ENCODE data around the gene CORO2A. TPM values are rescaled to one million over a fixed set of nuclear protein-coding genes. Genes with fewer than 3 reads are reported as not detected.

CORO2A gene, protein sequence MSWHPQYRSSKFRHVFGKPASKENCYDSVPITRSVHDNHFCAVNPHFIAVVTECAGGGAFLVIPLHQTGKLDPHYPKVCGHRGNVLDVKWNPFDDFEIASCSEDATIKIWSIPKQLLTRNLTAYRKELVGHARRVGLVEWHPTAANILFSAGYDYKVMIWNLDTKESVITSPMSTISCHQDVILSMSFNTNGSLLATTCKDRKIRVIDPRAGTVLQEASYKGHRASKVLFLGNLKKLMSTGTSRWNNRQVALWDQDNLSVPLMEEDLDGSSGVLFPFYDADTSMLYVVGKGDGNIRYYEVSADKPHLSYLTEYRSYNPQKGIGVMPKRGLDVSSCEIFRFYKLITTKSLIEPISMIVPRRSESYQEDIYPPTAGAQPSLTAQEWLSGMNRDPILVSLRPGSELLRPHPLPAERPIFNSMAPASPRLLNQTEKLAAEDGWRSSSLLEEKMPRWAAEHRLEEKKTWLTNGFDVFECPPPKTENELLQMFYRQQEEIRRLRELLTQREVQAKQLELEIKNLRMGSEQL
- total RNA-seq: 0.60 TPM
- long read RNA-seq, full-length matches to known transcripts: 3 of 3 reads
- long read RNA-seq, partial matches to known transcripts: 0 of 3 reads
- long read RNA-seq, other reads (novel, unspliced or antisense): 0 of 3 reads

DNA sequence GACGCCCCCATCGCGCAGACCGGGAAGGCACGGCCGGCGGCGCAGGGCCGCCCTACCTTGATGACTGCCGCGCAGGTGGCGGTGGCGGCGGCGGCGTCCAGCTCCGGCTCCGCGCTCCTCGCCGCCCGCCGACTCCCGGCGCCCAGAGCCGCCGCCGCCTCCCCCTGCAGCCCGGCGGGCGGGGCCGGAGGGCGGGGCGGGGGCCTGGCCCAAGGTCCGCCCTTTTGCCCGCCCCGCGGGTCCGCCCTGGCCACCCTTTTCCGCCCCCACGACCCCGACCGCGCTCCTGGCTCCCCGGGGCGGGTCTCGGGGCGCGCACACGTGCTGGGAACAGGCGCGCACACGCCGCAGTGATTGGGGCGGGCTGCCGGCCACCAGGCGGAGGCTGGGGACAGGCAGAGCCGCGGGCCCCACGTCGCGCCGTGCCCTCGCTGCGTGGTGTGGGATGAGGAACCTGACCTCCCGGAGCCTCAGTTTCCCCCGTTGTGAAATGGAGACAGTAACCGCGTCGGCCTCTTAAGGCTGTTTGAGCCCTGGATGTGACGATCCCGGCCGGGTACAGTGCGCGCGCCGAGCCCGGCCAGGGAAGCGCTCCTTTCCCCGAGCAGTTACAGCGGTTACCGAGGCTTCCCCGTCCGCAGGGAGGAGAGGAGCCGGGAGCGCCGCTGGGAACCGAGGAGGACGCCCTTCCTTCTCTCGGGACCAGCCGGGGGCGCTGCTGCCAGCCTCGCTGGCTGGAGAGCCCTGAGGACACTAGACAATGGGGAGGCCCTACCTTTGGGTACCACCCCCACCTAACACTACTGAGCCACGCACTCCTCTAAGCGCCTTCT is at the start of gene CORO2A:
TSS of gene CORO2A (minus strand) at position 135 of the 833 bp plus-strand sequence. CDS start 34,977 bp downstream, outside the sequence.
- intact Hi-C loops (cut with DNase I): no loop called here
- DNase-seq (ENCODE audit: missing footprints): peak; percentile 89
- ATAC-seq: peak; percentile 89

DNA sequence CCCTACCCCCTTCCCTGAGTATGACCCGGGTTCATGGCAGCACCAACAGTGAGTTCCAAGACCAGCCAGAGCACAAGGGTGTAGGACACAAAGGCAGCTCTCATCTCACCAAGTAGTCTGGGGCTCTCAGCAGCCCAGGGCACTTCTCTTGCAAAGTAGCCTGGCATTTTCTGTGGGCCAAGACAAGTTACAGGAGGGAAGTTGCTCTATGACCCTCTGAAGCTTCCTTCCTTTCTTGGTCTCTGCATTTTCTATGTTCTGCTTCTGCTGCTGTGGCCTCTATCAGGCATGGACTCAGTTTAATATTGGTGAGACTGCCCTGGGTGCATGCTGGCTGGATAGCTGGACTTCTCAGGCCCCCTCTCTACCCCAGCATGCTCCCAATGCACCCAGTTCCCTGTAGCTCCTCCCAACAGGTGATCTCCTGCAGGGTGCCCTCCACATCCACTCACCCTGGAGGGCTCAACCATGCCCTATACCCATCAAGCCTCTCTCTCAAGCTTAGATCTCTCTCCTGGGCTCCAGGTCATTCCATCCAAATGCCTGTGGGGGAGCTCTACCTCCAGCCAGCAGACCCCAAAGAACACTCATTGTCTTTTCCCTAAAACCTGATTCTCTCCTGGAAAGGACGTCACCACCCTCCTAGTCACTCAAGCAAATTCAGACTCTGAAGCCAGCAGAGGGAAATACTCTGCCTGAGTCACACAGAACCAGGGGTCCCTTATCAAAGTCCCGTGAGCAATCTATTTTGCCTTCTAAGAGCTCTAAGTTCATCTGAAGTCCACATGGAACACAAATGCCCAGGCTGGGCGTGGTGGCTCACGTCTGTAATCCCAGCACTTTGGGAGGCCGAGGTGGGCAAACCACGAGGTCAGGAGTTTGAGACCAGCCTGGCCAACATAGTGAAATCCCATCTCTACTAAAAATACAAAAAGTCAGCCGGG is 49.2 kb upstream of the CORO2A start:
- no peak for DNase-seq (ENCODE audit: missing footprints)
- intact Hi-C loops (cut with DNase I): no loop called here
- ATAC-seq: no peak

DNA sequence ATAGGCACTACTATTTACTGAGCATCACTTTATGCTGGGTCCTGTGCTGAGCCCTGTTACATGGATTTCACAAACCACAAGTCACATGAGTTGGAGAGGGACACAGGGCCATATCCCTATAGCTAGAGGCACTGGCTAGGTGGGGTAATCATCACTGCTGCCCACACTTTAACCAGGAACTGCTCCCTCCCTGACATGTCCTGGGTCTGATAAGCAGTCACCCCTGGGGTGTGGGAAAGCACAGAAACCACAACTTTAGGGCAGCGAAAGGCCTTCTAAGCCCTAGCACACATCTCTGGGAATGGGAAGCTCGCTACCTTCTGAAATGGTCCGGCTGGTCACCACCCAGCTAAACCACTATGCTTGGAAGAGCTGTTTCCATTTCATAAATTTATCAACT is 48.0 kb upstream of the CORO2A start:
- DNase-seq (ENCODE audit: missing footprints) (no peak), ATAC-seq (no peak)
- intact Hi-C loops (cut with DNase I): no loop called here

DNA sequence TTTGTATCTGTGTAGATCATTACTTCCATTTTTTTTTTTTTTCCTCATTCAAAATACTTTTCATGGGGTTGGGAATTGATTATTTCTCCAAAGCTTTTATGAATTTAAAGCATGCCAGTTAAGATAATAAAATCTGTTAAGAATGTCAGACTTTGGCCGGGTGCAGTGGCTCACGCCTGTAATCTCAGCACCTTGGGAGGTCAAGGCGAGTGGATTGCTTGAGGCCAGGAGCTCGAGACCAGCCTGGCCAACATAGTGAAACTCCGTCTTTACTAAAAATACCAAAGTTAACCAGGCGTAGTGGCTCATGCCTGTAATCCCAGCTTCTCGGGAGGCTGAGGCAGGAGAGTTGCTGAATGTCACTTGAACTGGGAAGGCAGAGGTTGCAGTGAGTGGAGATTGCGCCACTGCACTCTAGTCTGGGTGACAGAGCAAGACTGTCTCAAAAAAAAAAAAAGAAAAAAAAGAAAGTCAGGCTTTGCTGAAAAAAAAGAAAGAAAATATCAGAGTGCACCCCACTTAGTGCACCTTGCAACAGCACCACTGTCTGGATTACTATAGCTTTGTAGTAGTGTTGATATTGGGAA is 44.6 kb upstream of the CORO2A start:
- ATAC-seq (no peak), DNase-seq (ENCODE audit: missing footprints) (no peak)
- intact Hi-C loops (cut with DNase I): no loop called here

DNA sequence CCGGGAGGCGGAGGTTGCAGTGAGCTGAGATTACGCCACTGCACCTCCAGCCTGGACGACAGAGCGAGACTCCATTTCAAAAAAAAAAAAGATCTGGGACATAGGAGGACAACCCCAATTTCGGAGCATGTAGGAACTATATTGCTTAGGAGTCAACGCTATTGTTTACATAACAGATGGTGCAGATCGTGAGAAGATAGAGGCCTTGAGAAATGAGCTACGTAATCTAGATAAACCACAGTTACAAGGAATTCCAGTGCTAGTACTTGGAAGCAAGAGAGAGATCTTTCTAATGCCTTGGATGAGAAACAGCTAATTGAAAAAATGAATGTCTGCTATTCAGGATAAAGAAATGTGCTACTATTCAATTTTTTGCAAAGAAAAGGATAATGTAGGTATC is 42.7 kb upstream of the CORO2A start:
- ATAC-seq (no peak), DNase-seq (ENCODE audit: missing footprints) (no peak)
- intact Hi-C loops (cut with DNase I): no loop called here

DNA sequence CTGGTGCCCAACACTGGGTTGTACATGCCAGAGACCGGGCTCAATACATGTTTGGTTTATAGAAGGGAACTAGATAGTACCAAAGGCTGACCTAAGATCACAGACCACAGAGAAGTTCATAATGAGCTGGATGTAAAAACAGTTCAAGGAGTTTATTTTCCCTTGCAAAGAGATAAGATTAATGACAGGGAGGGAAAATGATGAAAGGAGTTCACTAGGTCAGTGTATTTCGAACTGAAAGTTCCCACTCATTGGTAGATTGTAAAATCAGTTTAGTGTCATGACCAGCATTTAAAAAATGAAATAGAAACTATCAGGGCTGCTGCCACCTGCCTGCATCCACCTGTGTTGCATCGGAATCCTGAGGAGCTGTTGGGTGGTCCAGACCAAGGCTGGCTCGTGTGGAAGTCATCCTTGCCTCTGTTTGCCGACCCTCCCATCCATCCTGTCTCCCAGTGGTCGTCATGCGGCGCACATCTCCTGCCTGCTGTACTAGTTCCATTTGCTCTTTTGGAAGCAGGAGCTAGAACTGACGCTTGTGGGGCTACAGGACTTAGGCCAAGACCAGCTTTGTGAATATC is 41.9 kb upstream of the CORO2A start:
- intact Hi-C loops (cut with DNase I): no loop called here
- no peak for ATAC-seq
- DNase-seq (ENCODE audit: missing footprints): no peak

DNA sequence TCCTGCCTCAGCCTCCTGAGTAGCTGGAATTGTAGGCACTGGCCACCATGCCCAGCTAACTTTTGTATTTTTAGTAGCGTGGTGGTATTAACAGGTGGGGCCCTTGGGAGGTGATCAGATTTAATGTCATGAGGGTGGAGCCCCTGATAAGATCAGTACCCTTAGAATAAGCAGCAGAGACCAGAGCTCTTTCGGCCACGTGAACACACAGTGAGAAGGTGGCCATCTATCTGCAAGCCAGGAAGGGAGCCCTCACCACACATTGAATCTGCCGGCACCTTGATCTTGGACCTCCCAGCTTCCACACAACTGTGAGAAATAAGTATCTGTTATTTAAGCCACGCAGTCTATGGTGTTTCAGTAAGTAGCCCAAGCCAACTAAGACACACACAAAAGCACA is 40.5 kb upstream of the CORO2A start:
- ATAC-seq (no peak), DNase-seq (ENCODE audit: missing footprints) (no peak)
- intact Hi-C loops (cut with DNase I): no loop called here

DNA sequence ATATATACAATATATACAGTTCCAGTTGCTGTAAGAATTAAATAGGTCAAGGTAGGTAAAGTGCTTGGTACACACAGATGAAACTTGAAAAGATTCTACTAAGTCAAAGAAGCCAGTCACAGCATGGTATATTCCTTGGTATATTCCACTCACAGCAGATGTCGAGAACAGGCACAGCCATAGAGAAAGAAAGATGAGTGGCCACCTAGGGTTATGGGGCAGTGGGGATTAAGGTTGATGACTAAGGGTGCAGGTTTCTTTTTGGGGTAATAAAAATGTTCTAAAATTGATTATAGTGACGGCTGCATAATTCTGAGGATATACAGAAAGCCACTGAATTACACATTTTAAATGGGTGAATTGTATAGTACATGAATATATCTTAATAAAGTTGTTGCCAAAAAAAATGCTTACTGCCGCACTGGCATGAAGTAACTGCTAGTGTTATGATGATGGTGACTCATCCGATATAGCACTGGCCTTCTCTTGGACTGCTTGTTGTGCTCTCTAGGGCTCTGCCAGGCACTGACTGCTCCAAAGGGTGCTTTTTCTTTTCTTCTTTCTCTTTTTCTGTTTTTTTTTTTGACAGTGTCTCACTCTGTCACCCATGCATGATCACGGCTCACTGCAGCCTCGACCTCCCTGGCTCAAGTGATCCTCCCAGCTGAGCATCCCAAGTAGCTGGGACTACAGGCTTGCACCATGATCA is 39.5 kb upstream of the CORO2A start:
- ATAC-seq (no peak), DNase-seq (ENCODE audit: missing footprints) (no peak)
- intact Hi-C loops (cut with DNase I): no loop called here

DNA sequence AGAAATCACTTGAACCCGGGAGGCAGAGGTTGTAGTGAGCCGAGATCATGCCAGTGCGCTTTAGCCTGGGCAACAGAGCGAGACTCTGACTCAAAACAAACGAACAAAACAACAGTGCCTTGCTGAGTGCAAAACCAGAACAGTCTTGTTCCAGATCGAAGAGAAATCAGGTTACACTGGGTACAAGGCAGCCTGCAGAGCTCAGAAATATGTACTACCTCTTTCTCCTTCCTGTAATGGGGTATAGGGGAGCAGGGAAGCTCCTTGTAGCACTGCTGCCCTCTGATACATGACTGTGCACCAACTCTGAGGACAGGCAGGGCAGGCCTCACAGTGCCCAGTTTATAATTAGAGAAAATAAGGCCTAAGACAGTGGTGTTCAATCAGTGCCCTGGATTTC is 38.4 kb upstream of the CORO2A start:
- no peak for DNase-seq (ENCODE audit: missing footprints)
- intact Hi-C loops (cut with DNase I): no loop called here
- no peak for ATAC-seq

DNA sequence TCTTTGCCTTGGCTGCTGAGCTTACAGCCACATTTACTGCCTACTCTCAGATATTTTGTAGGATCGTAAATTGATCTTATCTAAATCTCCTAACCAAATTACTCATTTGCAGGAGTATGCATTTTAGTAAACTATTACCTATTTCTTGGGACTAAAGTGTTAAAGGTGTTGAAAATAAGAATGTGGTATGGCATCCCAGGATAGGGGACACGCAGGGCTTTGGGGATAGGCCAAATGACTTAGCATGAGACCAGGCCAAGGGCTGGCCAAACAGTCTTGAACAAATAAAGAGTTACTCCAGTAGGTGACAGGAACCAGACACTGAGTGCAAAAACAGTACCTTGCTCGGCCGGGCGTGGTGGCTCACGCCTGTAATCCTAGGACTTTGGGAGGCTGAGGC is 37.9 kb upstream of the CORO2A start:
- ATAC-seq: no peak
- intact Hi-C loops (cut with DNase I): no loop called here

DNA sequence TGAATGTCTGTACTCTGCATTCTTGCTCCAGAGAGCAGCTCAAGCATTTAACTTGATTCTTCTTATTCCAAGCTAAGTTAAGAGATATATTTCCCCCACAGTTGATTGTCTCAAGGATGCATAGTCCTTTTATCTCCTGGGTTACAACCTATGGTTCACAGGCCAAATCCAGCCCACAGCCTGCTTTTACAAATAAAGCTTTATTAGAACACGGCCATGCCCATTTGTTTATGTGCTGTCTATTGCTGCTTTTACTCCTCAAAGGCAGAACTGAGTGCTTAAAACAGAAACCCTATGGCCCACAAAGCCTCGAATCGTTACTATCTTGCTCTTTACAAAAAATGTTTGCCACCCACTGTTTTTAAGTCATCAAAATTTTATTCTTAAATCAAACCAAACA is 37.2 kb upstream of the CORO2A start:
- DNase-seq (ENCODE audit: missing footprints) (no peak), ATAC-seq (no peak)
- intact Hi-C loops (cut with DNase I): no loop called here

More for the DNA sequence above, 37.9 kb upstream of the CORO2A start:
- no peak for DNase-seq (ENCODE audit: missing footprints)

DNA sequence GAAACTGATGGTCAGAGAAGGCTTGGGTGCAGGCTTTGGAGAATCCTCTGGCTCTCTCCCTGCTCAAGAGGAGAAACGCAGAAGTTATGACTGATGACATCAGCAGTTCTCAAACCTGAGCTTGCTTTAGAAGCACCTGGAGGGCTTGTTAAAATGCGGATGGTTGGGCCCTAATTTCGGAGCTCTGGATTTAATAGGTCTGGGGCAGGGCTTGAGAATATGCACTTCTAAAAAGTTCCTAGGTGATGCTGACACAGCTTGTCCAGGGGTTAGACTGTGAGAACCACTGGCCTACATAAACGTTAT is 36.6 kb upstream of the CORO2A start:
- DNase-seq (ENCODE audit: missing footprints): no peak
- no peak for ATAC-seq
- intact Hi-C loops (cut with DNase I): no loop called here

DNA sequence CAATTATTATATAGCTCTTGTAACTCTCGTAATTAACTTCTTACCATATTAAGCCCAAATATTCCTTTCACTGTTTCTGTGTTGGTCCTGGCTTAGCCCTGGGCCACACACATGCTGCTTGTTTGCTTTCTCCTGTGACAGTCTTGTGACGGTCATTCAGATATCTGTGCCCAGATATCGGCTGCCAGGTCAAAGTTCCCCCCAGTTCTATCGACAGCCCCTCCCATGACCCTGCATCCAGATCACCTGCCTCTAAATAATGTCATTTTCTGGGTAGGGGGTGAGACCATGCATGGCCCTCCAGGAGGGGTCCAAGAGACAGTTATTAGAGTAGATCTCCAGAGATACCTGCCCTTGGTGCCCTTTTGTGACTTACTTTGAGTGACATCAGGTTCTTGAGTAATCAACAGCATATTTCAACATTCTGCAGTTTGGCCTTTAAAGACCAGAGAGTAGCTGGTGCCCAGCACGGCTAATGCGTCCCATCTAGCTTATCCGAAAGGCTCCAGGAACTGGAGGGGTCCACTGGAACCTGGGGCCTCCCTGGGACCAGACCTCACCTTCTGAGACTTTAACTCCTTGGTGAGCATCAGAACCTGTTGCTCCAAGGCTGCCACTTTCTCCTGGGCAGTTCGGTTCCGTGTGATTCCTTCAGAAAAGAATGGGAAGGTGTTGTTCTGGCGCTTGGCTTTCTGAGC is 36.1 kb upstream of the CORO2A start:
- DNase-seq (ENCODE audit: missing footprints): no peak
- no peak for ATAC-seq
- intact Hi-C loops (cut with DNase I): no loop called here

DNA sequence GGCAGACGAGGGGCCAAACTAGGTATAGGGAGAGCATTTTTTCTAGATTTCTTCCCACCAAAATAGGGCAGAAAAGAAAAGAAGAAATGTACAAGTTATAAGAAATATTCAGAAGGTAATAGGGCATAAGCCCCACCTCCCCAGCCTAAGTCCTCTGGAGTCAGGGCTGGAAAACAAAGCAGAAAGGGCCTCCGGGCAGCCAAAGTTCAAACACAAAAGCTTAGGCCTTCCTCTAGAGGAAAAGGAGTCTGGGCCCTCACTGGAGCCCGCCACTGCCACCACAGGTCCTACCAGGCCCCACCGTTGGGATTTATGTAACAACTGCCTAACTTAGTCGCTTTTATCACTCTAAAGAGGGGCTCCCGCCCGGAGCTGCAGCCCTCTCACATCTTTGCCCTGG is 35.4 kb upstream of the CORO2A start:
- DNase-seq (ENCODE audit: missing footprints): no peak
- ATAC-seq: no peak
- intact Hi-C loops (cut with DNase I): no loop called here

DNA sequence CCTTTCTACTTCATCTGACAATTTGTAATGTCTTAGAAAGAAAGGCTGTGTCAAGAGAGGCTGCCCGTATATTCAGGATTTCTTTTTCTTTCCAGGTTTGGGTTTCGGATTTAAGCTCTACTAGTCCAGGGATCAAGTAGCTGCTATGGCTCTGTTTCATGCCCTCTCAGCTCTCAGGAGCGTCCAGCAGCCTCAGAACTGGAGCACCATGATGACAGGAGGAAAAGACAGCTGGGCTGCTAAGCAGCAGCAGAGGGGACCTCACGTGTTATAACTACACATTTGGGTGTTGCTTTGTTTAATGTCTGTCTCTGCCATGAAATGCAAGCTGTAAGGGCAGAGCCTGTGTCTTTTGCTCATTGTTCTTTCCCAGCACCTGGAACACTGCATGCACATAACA is 34.5 kb upstream of the CORO2A start:
- ATAC-seq (no peak), DNase-seq (ENCODE audit: missing footprints) (no peak)
- intact Hi-C loops (cut with DNase I): no loop called here

DNA sequence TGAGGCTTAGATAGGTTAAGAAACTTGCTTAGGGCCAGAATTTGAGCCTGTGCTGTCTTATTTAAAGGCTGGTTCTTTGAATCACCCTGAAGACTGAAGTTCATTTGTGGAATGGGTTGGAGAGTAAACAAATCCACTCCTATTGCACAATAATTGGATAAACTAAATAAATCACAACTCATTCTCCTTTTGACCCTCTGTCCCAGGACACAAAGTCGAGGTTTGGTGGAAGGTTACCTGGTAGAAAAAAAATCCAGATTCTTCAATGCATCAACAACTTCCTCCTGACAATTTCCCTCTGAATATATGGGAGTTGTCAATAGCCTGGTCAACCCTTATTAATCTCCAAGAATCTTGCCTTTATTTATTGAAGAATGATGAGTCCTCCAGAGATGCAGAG is 34.1 kb upstream of the CORO2A start:
- no peak for ATAC-seq
- DNase-seq (ENCODE audit: missing footprints): no peak
- intact Hi-C loops (cut with DNase I): no loop called here

DNA sequence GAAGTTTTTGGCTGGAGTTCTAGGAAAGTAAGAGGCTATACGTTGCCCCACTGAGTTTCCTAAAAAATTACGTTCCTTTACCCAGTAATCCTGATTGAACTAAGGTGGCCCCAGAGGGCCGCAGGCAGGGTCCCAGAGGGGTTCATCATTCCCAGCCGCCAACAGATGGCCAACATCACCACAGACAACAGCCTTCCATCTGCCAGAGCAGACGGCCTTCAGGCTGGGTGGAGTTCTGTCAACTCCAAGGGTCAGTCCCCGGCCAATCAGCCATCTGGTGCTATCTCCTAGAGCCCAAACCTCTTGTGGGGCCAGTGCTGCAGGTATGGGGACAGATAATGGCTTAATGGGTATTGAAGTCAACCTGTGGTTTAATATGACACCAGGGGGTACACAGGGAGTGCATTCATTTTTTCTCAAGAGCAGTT is 32.6 kb upstream of the CORO2A start:
- no peak for ATAC-seq
- intact Hi-C loops (cut with DNase I): no loop called here
- no peak for DNase-seq (ENCODE audit: missing footprints)

Data from Right ventricle myocardium inferior (tissue), 1 donor.